Measurements from ENCODE around the gene PATJ. TPM values are rescaled to one million over a fixed set of nuclear protein-coding genes. Genes with fewer than 3 reads are reported as not detected.
A peak's percentile ranks its signal among the peaks of the same experiment; 100 is the strongest.

The PATJ gene
- total RNA-seq, 1 donor from 2014 or later = 10.7 TPM

GRCh38 chr1:62068416-62068843 is 326.1 kb downstream of the PATJ start:
- no peak overlapping the region for H3K27ac Mint-ChIP-seq (ENCODE audit: unreplicated experiment)

GRCh38 chr1:62068978-62069377 is 326.7 kb downstream of the PATJ start:
- DNase-seq (ENCODE audit: low spot score) = no peak
- peaks cover 8% of the 10 kb centered on the region for H3K4me1 Mint-ChIP-seq (ENCODE audit: low read depth)
- no peaks in the 10 kb centered on the region for H3K9me3 Mint-ChIP-seq (ENCODE audit: low read depth)
- H3K36me3 Mint-ChIP-seq (ENCODE audit: low read depth) = peaks cover 3% of the 10 kb centered on the region
- no peak overlapping the region for H3K27ac Mint-ChIP-seq (ENCODE audit: unreplicated experiment)
- H3K4me3 Mint-ChIP-seq (ENCODE audit: unreplicated experiment) = no peak overlapping the region
- no peak for TF ChIP-seq CTCF (IDR thresholded peaks at IDR 0.05)
- no peaks in the 10 kb centered on the region for H3K27me3 Mint-ChIP-seq (ENCODE audit: low read depth)

More at GRCh38 chr1:62068416-62068843, 326.1 kb downstream of the PATJ start:
- peaks cover 5% of the 10 kb centered on the region for H3K36me3 Mint-ChIP-seq (ENCODE audit: low read depth)
- peaks cover 8% of the 10 kb centered on the region for H3K4me1 Mint-ChIP-seq (ENCODE audit: low read depth)
- no peaks in the 10 kb centered on the region for H3K9me3 Mint-ChIP-seq (ENCODE audit: low read depth)
- H3K27me3 Mint-ChIP-seq (ENCODE audit: low read depth) = no peaks in the 10 kb centered on the region
- no peak overlapping the region for H3K4me3 Mint-ChIP-seq (ENCODE audit: unreplicated experiment)
- no peak for TF ChIP-seq CTCF (IDR thresholded peaks at IDR 0.05)
- no peak for DNase-seq (ENCODE audit: low spot score)

GRCh38 chr1:62070384-62071011 is 328.2 kb downstream of the PATJ start:
- Mint-ChIP-seq H3K9me3 (ENCODE audit: low read depth) (no peaks in the 10 kb centered on the region), H3K4me3 (ENCODE audit: unreplicated experiment) (no peak overlapping the region), H3K27me3 (ENCODE audit: low read depth) (no peaks in the 10 kb centered on the region), H3K27ac (ENCODE audit: unreplicated experiment) (no peak overlapping the region), H3K36me3 (ENCODE audit: low read depth) (peaks cover 2% of the 10 kb centered on the region), H3K4me1 (ENCODE audit: low read depth) (peaks cover 8% of the 10 kb centered on the region)
- no peak for DNase-seq (ENCODE audit: low spot score)
- peak; percentile 88 for TF ChIP-seq CTCF (IDR thresholded peaks at IDR 0.05)

- no peak for TF ChIP-seq CTCF (IDR thresholded peaks at IDR 0.05)
- H3K4me3 Mint-ChIP-seq (ENCODE audit: unreplicated experiment) = no peak overlapping the region
- no peaks in the 10 kb centered on the region for H3K9me3 Mint-ChIP-seq (ENCODE audit: low read depth)
- no peak for DNase-seq (ENCODE audit: low spot score)
- no peak overlapping the region for H3K27ac Mint-ChIP-seq (ENCODE audit: unreplicated experiment)
- peaks cover under 1% of the 10 kb centered on the region for H3K36me3 Mint-ChIP-seq (ENCODE audit: low read depth)
- peaks cover 14% of the 10 kb centered on the region for H3K4me1 Mint-ChIP-seq (ENCODE audit: low read depth)
- H3K27me3 Mint-ChIP-seq (ENCODE audit: low read depth) = no peaks in the 10 kb centered on the region
Observed at GRCh38 chr1:62071695-62072094, 329.4 kb downstream of the PATJ start.

GRCh38 chr1:62076286-62076685 is 334.0 kb downstream of the PATJ start:
- Mint-ChIP-seq H3K36me3 (ENCODE audit: low read depth) (no peaks in the 10 kb centered on the region), H3K9me3 (ENCODE audit: low read depth) (no peaks in the 10 kb centered on the region), H3K27me3 (ENCODE audit: low read depth) (no peaks in the 10 kb centered on the region), H3K27ac (ENCODE audit: unreplicated experiment) (peak overlapping the region; percentile 23), H3K4me3 (ENCODE audit: unreplicated experiment) (no peak overlapping the region), H3K4me1 (ENCODE audit: low read depth) (peaks cover 21% of the 10 kb centered on the region)
- DNase-seq (ENCODE audit: low spot score) = no peak
- TF ChIP-seq CTCF (IDR thresholded peaks at IDR 0.05) = no peak
